Erythroblast (primary cell): ENCODE results near the gene CCNYL1.

Source experiments
- GATA1 ChIP-seq: IDR thresholded peaks from 2 replicates; pipeline ENCODE4 v1.6.1; 2011; ENCODE audit warnings: low read depth, mild to moderate bottlenecking, control low read depth, low read length, moderate library complexity
- POLR2A ChIP-seq: IDR thresholded peaks from 2 replicates; pipeline ENCODE4 v1.6.1; 2011; ENCODE audit warnings: mild to moderate bottlenecking, low read length

- TF ChIP-seq POLR2A (peak; percentile 55), GATA1 (no peak)
Measured at GRCh38 chr2:207766041-207766551, 54.7 kb downstream of the CCNYL1 start.
